ENCODE results near the gene FARP1.
A peak's percentile ranks its signal among the peaks of the same experiment; 100 is the strongest.

The FARP1 gene

GRCh38 chr13:98203646-98204326 lies 60.9 kb downstream of the FARP1 start:
- peak; percentile 38 to 49 for DNase-seq (ENCODE audit: low read depth in 2 of 2)

GRCh38 chr13:98204546-98204945 lies 61.7 kb downstream of the FARP1 start:
- DNase-seq (ENCODE audit: low read depth in 2 of 2) = no peak

GRCh38 chr13:98206946-98207345 lies 64.1 kb downstream of the FARP1 start:
- peak; percentile 97 to 98 for DNase-seq (ENCODE audit: low read depth in 2 of 2)

- DNase-seq (ENCODE audit: low read depth in 2 of 2) = no peak
These were observed 64.5 kb downstream of the FARP1 start for GRCh38 chr13:98207416-98207815.

- DNase-seq (ENCODE audit: low read depth in 2 of 2) = no peak
These were observed 65.7 kb downstream of the FARP1 start for GRCh38 chr13:98208606-98209005.

- DNase-seq (ENCODE audit: low read depth in 2 of 2) = no peak
These were observed 69.9 kb downstream of the FARP1 start for GRCh38 chr13:98212763-98213162.

- DNase-seq (ENCODE audit: low read depth in 2 of 2) = no peak
These were observed 70.5 kb downstream of the FARP1 start for GRCh38 chr13:98213354-98213753.

GRCh38 chr13:98214008-98214643 lies 71.2 kb downstream of the FARP1 start:
- DNase-seq (ENCODE audit: low read depth in 2 of 2) = peak; percentile 42 to 53

GRCh38 chr13:98214707-98215106 lies 71.8 kb downstream of the FARP1 start:
- DNase-seq (ENCODE audit: low read depth in 2 of 2) = no peak

GRCh38 chr13:98215508-98215907 lies 72.6 kb downstream of the FARP1 start:
- DNase-seq (ENCODE audit: low read depth in 2 of 2) = no peak

- DNase-seq (ENCODE audit: low read depth in 2 of 2) = peak; percentile 54 to 55
These were observed 73.3 kb downstream of the FARP1 start for GRCh38 chr13:98216135-98216565.

GRCh38 chr13:98216711-98217285 lies 73.9 kb downstream of the FARP1 start:
- no peak for DNase-seq (ENCODE audit: low read depth in 2 of 2)

- no peak for DNase-seq (ENCODE audit: low read depth in 2 of 2)
These were observed 74.7 kb downstream of the FARP1 start for GRCh38 chr13:98217597-98217996.

GRCh38 chr13:98219685-98220084 lies 76.8 kb downstream of the FARP1 start:
- no peak for DNase-seq (ENCODE audit: low read depth in 2 of 2)

- DNase-seq (ENCODE audit: low read depth in 2 of 2) = no peak
These were observed 77.4 kb downstream of the FARP1 start for GRCh38 chr13:98220271-98220791.

GRCh38 chr13:98221234-98221633 lies 78.3 kb downstream of the FARP1 start:
- peak; percentile 45 to 49 for DNase-seq (ENCODE audit: low read depth in 2 of 2)

- peak; percentile 55 to 57 for DNase-seq (ENCODE audit: low read depth in 2 of 2)
These were observed 79.2 kb downstream of the FARP1 start for GRCh38 chr13:98222081-98222554.

GRCh38 chr13:98222816-98223215 lies 79.9 kb downstream of the FARP1 start:
- no peak for DNase-seq (ENCODE audit: low read depth in 2 of 2)

- no peak for DNase-seq (ENCODE audit: low read depth in 2 of 2)
These were observed 80.8 kb downstream of the FARP1 start for GRCh38 chr13:98223741-98224140.

- no peak for DNase-seq (ENCODE audit: low read depth in 2 of 2)
These were observed 81.7 kb downstream of the FARP1 start for GRCh38 chr13:98224557-98224956.

GRCh38 chr13:98225036-98225940 lies 82.4 kb downstream of the FARP1 start:
- DNase-seq (ENCODE audit: low read depth in 2 of 2) = no peak

GRCh38 chr13:98226496-98226895 lies 83.6 kb downstream of the FARP1 start:
- no peak for DNase-seq (ENCODE audit: low read depth in 2 of 2)
